ENCODE measurements around the gene PPID.
A peak's percentile ranks its signal among the peaks of the same experiment; 100 is the strongest.
"Not testable (repeated sequence)": the region's sequence is repeated elsewhere in the genome, so short reads cannot be mapped to it uniquely, and the experiment has no call there.

PPID gene

DNA sequence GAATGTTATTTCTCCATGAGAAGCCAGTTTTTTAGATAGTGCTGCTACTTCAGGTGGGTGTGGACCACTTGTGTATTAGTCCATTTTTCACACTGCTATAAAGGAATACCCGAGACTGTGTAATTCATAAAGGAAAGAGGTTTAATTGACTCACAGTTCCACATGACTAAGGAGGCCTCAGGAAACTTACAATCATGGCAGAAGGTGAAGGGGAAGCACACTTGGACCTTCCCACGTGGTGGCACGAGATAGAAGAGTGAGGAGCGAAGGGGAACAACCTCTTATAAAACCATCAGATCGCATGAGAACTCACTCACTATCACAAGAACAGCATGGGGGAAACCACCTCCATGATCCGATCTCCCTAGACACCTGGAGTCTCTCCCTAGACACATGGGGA is 3.4 kb upstream of the PPID start:
- TF ChIP-seq, protein P1, sequence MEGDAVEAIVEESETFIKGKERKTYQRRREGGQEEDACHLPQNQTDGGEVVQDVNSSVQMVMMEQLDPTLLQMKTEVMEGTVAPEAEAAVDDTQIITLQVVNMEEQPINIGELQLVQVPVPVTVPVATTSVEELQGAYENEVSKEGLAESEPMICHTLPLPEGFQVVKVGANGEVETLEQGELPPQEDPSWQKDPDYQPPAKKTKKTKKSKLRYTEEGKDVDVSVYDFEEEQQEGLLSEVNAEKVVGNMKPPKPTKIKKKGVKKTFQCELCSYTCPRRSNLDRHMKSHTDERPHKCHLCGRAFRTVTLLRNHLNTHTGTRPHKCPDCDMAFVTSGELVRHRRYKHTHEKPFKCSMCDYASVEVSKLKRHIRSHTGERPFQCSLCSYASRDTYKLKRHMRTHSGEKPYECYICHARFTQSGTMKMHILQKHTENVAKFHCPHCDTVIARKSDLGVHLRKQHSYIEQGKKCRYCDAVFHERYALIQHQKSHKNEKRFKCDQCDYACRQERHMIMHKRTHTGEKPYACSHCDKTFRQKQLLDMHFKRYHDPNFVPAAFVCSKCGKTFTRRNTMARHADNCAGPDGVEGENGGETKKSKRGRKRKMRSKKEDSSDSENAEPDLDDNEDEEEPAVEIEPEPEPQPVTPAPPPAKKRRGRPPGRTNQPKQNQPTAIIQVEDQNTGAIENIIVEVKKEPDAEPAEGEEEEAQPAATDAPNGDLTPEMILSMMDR (IDR thresholded peaks at IDR 0.05; ENCODE audit: low read depth, low read length): no peak
- Histone ChIP-seq H3K27me3 (ENCODE audit: insufficient read depth, low read depth, severe bottlenecking) (no peaks in the 10 kb centered on the region), H3K27ac (peak overlapping the region; percentile 34; the same call in 1 of the 2 replicates), H3K9me3 (ENCODE audit: severe bottlenecking) (no peaks in the 10 kb centered on the region), H3K36me3 (peaks cover 3% of the 10 kb centered on the region), H3K4me3 (ENCODE audit: low read depth, low read length) (no peak overlapping the region)
- DNase-seq: peak; percentile 49

DNA sequence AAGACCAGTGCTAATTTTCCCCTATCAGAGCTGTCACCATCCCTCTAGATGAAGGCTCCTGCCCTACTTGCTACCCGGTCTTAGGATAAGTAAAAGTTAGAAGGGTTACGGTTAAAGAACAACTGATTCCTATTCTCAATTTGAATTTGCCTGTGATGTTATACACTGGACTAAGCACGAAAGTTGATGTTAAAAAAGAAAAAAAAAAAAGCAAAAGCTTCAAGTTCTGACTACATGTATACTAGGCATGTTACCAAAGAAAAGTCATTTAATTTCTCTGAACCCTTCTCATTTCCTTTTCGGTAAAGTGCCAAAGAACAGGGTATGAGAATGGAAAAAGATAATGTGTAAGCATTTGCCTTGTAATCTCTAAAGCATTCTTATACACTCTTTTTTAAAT is 1.4 kb upstream of the PPID start:
- no peak for DNase-seq
- TF ChIP-seq, protein P1 (IDR thresholded peaks at IDR 0.05; ENCODE audit: low read depth, low read length): no peak
- no peak overlapping the region for H3K27ac ChIP-seq

DNA sequence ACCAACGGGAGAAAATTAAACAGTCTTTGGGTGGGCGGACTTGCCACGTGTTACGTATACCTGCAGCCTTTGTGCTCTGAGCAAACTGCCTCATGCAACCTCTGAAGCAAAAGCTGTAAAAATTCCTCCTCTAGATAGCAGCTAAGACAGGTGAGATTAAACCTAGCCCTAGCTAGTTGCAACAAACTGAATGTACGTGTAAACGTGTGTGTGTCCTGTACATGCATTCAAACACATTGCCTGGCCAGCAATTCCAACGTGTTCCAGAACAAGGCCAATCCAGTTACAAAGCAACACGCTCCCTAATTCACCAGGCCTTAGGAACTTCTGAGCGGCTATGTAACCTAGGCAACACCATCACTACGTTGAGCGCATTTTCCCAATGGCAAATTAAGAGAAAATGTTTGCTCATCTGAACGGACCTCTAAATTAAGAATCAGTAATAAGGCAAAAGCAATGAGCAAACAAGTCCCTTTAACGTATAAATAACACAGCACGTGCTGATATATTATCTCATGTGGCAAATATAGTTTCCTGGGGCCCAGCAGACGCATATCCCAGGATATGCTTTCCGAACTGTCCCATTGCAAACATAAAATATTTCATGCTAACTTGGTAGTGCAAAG is 792 bp downstream of the PPID start:
- DNase-seq: peak; percentile 14
- no peaks in the 10 kb centered on the region for H3K27me3 ChIP-seq (ENCODE audit: insufficient read depth, low read depth, severe bottlenecking)
- H3K27ac ChIP-seq: peak overlapping the region; percentile 84
- H3K9me3 ChIP-seq (ENCODE audit: severe bottlenecking): no peaks in the 10 kb centered on the region
- H3K36me3 ChIP-seq: peaks cover 46% of the 10 kb centered on the region
- peak overlapping the region; percentile 87 for H3K4me3 ChIP-seq (ENCODE audit: low read depth, low read length)
- TF ChIP-seq, protein P1 (IDR thresholded peaks at IDR 0.05; ENCODE audit: low read depth, low read length): no peak

More for the DNA sequence above, 1.4 kb upstream of the PPID start:
- Histone ChIP-seq H3K9me3 (ENCODE audit: severe bottlenecking) (no peaks in the 10 kb centered on the region), H3K27me3 (ENCODE audit: insufficient read depth, low read depth, severe bottlenecking) (no peaks in the 10 kb centered on the region), H3K4me3 (ENCODE audit: low read depth, low read length) (no peak overlapping the region), H3K36me3 (peaks cover 23% of the 10 kb centered on the region)

DNA sequence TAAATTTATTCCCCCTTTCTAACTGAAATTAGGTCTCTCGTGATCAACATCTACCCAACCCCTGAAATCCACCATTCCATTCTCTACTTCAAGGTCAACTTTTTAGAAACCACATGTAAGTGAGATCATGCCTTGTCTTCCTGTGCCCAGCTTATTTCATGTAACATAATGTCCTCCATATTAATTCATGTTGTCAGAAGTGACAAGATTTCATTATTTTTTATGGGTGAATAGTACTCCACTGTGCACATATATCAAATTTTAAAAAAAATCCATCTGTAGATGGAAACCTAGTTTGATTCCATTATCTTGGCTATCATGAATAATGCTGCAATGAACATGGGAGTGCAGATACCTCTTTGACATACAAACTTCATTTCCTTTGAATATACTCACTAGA is 1.5 kb downstream of the PPID start:
- TF ChIP-seq, protein P1 (IDR thresholded peaks at IDR 0.05; ENCODE audit: low read depth, low read length): no peak
- no peak overlapping the region for H3K4me3 ChIP-seq (ENCODE audit: low read depth, low read length)
- no peaks in the 10 kb centered on the region for H3K27me3 ChIP-seq (ENCODE audit: insufficient read depth, low read depth, severe bottlenecking)
- peaks cover 51% of the 10 kb centered on the region for H3K36me3 ChIP-seq
- no peak overlapping the region for H3K27ac ChIP-seq
- H3K9me3 ChIP-seq (ENCODE audit: severe bottlenecking): no peaks in the 10 kb centered on the region
- DNase-seq: no peak

DNA sequence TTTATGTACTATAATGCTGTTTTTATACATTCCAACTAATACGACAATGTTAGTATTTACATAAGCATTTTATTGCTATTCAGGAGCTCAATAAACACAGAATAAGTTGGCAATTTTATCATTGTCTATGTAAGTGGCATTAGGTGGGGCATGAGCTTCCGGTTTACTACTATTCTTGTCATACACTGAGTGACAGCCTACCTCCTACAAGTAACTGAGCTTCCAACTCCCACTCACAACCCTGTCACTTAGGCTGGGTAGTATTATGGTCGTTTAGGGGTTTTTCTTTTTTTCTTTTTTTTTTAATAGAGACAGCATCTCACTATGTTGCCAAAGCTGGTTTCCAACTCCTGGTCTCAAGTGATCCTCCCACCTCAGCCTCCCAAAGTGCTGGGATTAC is 7.4 kb downstream of the PPID start:
- Histone ChIP-seq H3K27me3 (ENCODE audit: insufficient read depth, low read depth, severe bottlenecking) (no peaks in the 10 kb centered on the region), H3K27ac (no peak overlapping the region), H3K9me3 (ENCODE audit: severe bottlenecking) (no peaks in the 10 kb centered on the region), H3K36me3 (peaks cover 95% of the 10 kb centered on the region), H3K4me3 (ENCODE audit: low read depth, low read length) (no peak overlapping the region)
- no peak for DNase-seq
- TF ChIP-seq, protein P1 (IDR thresholded peaks at IDR 0.05; ENCODE audit: low read depth, low read length): no peak

DNA sequence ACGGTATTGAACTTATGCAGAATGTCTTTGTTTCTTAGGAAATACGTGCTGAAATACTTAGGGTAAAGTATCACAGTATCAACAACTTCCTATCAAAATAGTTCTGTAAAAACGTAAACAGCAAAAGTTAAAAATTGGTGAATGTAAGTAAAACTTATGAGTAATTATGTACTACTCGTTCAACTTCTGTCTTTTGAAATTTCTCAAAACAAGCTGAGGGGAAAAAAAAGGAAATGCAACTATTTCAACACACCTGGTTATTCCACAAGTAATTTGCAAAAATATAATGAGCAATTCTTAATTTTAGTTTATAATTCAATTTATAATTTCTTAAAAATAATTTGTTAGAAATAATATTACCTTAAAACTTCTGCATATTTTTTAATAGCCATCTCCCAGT is 8.3 kb downstream of the PPID start:
- Histone ChIP-seq H3K36me3 (peaks cover 95% of the 10 kb centered on the region), H3K27ac (no peak overlapping the region), H3K9me3 (ENCODE audit: severe bottlenecking) (no peaks in the 10 kb centered on the region), H3K27me3 (ENCODE audit: insufficient read depth, low read depth, severe bottlenecking) (no peaks in the 10 kb centered on the region), H3K4me3 (ENCODE audit: low read depth, low read length) (no peak overlapping the region)
- DNase-seq: no peak
- TF ChIP-seq, protein P1 (IDR thresholded peaks at IDR 0.05; ENCODE audit: low read depth, low read length): no peak

DNA sequence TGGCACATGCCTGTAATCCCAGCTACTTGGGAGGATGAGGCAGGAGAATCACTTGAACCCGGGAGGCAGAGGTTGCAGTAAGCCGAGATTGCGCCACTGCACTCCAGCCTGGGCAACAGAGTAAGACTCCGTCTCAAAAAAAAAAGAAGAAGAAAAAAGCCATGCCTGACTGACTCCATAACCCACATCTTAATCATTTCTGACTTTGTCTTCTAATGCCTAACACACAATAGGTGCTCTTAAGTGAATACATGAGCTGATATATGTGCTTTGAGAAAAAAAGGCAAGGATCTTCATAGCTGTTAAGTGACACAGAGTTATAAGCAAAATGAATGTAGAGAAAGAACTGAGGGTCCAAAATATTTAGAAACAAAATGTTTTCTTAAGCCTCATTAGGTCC is 10.6 kb downstream of the PPID start:
- H3K9me3 ChIP-seq (ENCODE audit: severe bottlenecking); H3K27me3 ChIP-seq (ENCODE audit: insufficient read depth, low read depth, severe bottlenecking); H3K4me3 ChIP-seq (ENCODE audit: low read depth, low read length); H3K27ac ChIP-seq; DNase-seq: not testable (repeated sequence)
- H3K36me3 ChIP-seq: peaks cover 94% of the 10 kb centered on the region

All from WERI-Rb-1 (cell line).